T-helper 2 cell treated with Interferon-gamma antibody and Interleukin-4, amounts not matched to agents 5 μg/mL and 100 μg/mL, for 36 hours (primary cell): ENCODE data around the gene VWA8.
"Not testable (repeated sequence)": the region's sequence is repeated elsewhere in the genome, so short reads cannot be mapped to it uniquely, and the experiment has no call there.

Experiments
- DNase-seq: peaks from one replicate; pipeline ENCODE4 v3.0.0; 2021; ENCODE audit warnings: low spot score
- H3K27ac Mint-ChIP-seq: one replicate; pipeline ENCODE4 v1.8.0; 2021; ENCODE audit warnings: mild to moderate bottlenecking, mixed read lengths
- H3K27me3 Mint-ChIP-seq: one replicate; pipeline ENCODE4 v1.8.0; 2021; ENCODE audit warnings: low read depth, mixed read lengths
- H3K36me3 Mint-ChIP-seq: one replicate; pipeline ENCODE4 v1.8.0; 2021; ENCODE audit warnings: low read depth, mixed read lengths
- H3K4me1 Mint-ChIP-seq: one replicate; pipeline ENCODE4 v1.8.0; 2021; ENCODE audit warnings: low read depth, mixed read lengths
- H3K4me3 Mint-ChIP-seq: one replicate; pipeline ENCODE4 v1.8.0; 2022; ENCODE audit warnings: mild to moderate bottlenecking, moderate library complexity, mixed read lengths
- H3K9me3 Mint-ChIP-seq: one replicate; pipeline ENCODE4 v1.8.0; 2021; ENCODE audit warnings: mixed read lengths

The VWA8 gene

GRCh38 chr13:41898411-41898810 is 62.5 kb downstream of the VWA8 start:
- H3K36me3 Mint-ChIP-seq: peaks cover 11% of the 10 kb centered on the region
- DNase-seq, H3K27ac Mint-ChIP-seq, H3K9me3 Mint-ChIP-seq, H3K4me3 Mint-ChIP-seq, H3K4me1 Mint-ChIP-seq, H3K27me3 Mint-ChIP-seq: not testable (repeated sequence)

- no peak overlapping the region for H3K27ac Mint-ChIP-seq
- H3K4me3 Mint-ChIP-seq: no peak overlapping the region
- DNase-seq: no peak
- H3K4me1 Mint-ChIP-seq: peaks cover 4% of the 10 kb centered on the region
- no peaks in the 10 kb centered on the region for H3K9me3 Mint-ChIP-seq
- H3K27me3 Mint-ChIP-seq: no peaks in the 10 kb centered on the region
- H3K36me3 Mint-ChIP-seq: peaks cover 11% of the 10 kb centered on the region
These were observed 63.8 kb downstream of the VWA8 start for GRCh38 chr13:41897126-41897525.

- Mint-ChIP-seq H3K27ac (no peak overlapping the region), H3K36me3 (peaks cover 17% of the 10 kb centered on the region)
These were observed 65.4 kb downstream of the VWA8 start for GRCh38 chr13:41895478-41895877.

GRCh38 chr13:41891119-41891518 is 69.8 kb downstream of the VWA8 start:
- DNase-seq: no peak
- Mint-ChIP-seq H3K36me3 (peaks cover 16% of the 10 kb centered on the region), H3K9me3 (no peaks in the 10 kb centered on the region), H3K4me1 (no peaks in the 10 kb centered on the region), H3K4me3 (no peak overlapping the region), H3K27me3 (no peaks in the 10 kb centered on the region), H3K27ac (no peak overlapping the region)

More at GRCh38 chr13:41895478-41895877, 65.4 kb downstream of the VWA8 start:
- H3K4me3 Mint-ChIP-seq: no peak overlapping the region
- DNase-seq: no peak
- no peaks in the 10 kb centered on the region for H3K27me3 Mint-ChIP-seq
- H3K4me1 Mint-ChIP-seq: no peaks in the 10 kb centered on the region
- H3K9me3 Mint-ChIP-seq: no peaks in the 10 kb centered on the region

GRCh38 chr13:41883147-41883546 is 77.8 kb downstream of the VWA8 start:
- Mint-ChIP-seq H3K27ac (no peak overlapping the region), H3K36me3 (peaks cover 37% of the 10 kb centered on the region), H3K4me1 (no peaks in the 10 kb centered on the region), H3K9me3 (no peaks in the 10 kb centered on the region), H3K27me3 (no peaks in the 10 kb centered on the region), H3K4me3 (no peak overlapping the region)
- no peak for DNase-seq

- H3K27me3 Mint-ChIP-seq, H3K4me1 Mint-ChIP-seq, H3K4me3 Mint-ChIP-seq, DNase-seq, H3K27ac Mint-ChIP-seq, H3K9me3 Mint-ChIP-seq: not testable (repeated sequence)
- H3K36me3 Mint-ChIP-seq: peaks cover 37% of the 10 kb centered on the region
These were observed 79.0 kb downstream of the VWA8 start for GRCh38 chr13:41881890-41882289.

- Mint-ChIP-seq H3K4me3 (no peak overlapping the region), H3K9me3 (no peaks in the 10 kb centered on the region), H3K27ac (no peak overlapping the region), H3K4me1 (no peaks in the 10 kb centered on the region), H3K36me3 (peaks cover 33% of the 10 kb centered on the region), H3K27me3 (no peaks in the 10 kb centered on the region)
- DNase-seq: no peak
These were observed 79.9 kb downstream of the VWA8 start for GRCh38 chr13:41880966-41881365.

- no peaks in the 10 kb centered on the region for H3K9me3 Mint-ChIP-seq
- H3K4me1 Mint-ChIP-seq: peaks cover 2% of the 10 kb centered on the region
- H3K36me3 Mint-ChIP-seq: peaks cover 16% of the 10 kb centered on the region
- H3K27ac Mint-ChIP-seq: no peak overlapping the region
- DNase-seq: no peak
- H3K27me3 Mint-ChIP-seq: no peaks in the 10 kb centered on the region
- H3K4me3 Mint-ChIP-seq: no peak overlapping the region
These were observed 96.3 kb downstream of the VWA8 start for GRCh38 chr13:41864658-41865057.

- peaks cover 17% of the 10 kb centered on the region for H3K36me3 Mint-ChIP-seq
- DNase-seq, H3K4me1 Mint-ChIP-seq, H3K27me3 Mint-ChIP-seq, H3K4me3 Mint-ChIP-seq, H3K27ac Mint-ChIP-seq, H3K9me3 Mint-ChIP-seq: not testable (repeated sequence)
These were observed 98.2 kb downstream of the VWA8 start for GRCh38 chr13:41862659-41863058.

- Mint-ChIP-seq H3K36me3 (peaks cover 21% of the 10 kb centered on the region), H3K27ac (no peak overlapping the region), H3K4me3 (no peak overlapping the region), H3K9me3 (no peaks in the 10 kb centered on the region), H3K4me1 (peaks cover 4% of the 10 kb centered on the region), H3K27me3 (no peaks in the 10 kb centered on the region)
- DNase-seq: no peak
These were observed 101.3 kb downstream of the VWA8 start for GRCh38 chr13:41859565-41859964.

- Mint-ChIP-seq H3K27ac (no peak overlapping the region), H3K27me3 (no peaks in the 10 kb centered on the region), H3K4me1 (peaks cover 4% of the 10 kb centered on the region), H3K4me3 (no peak overlapping the region), H3K36me3 (peaks cover 22% of the 10 kb centered on the region), H3K9me3 (no peaks in the 10 kb centered on the region)
- no peak for DNase-seq
These were observed 102.1 kb downstream of the VWA8 start for GRCh38 chr13:41858780-41859179.

- Mint-ChIP-seq H3K27me3 (no peaks in the 10 kb centered on the region), H3K36me3 (peaks cover 20% of the 10 kb centered on the region)
These were observed 106.2 kb downstream of the VWA8 start for GRCh38 chr13:41854758-41855157.

GRCh38 chr13:41851351-41851750 is 109.6 kb downstream of the VWA8 start:
- peaks cover 23% of the 10 kb centered on the region for H3K36me3 Mint-ChIP-seq
- no peak for DNase-seq
- peaks cover 8% of the 10 kb centered on the region for H3K9me3 Mint-ChIP-seq
- no peaks in the 10 kb centered on the region for H3K4me1 Mint-ChIP-seq
- H3K27me3 Mint-ChIP-seq: no peaks in the 10 kb centered on the region
- H3K27ac Mint-ChIP-seq: no peak overlapping the region
- no peak overlapping the region for H3K4me3 Mint-ChIP-seq

More at GRCh38 chr13:41854758-41855157, 106.2 kb downstream of the VWA8 start:
- Mint-ChIP-seq H3K4me1 (peaks cover 2% of the 10 kb centered on the region), H3K9me3 (peaks cover 8% of the 10 kb centered on the region), H3K27ac (no peak overlapping the region), H3K4me3 (no peak overlapping the region)
- DNase-seq: no peak

GRCh38 chr13:41848435-41849255 is 112.3 kb downstream of the VWA8 start:
- Mint-ChIP-seq H3K27me3 (no peaks in the 10 kb centered on the region), H3K36me3 (peaks cover 15% of the 10 kb centered on the region)
- DNase-seq: no peak

GRCh38 chr13:41847216-41847615 is 113.7 kb downstream of the VWA8 start:
- H3K36me3 Mint-ChIP-seq: peaks cover 5% of the 10 kb centered on the region
- H3K4me3 Mint-ChIP-seq: no peak overlapping the region
- no peak for DNase-seq
- H3K9me3 Mint-ChIP-seq: no peaks in the 10 kb centered on the region
- no peaks in the 10 kb centered on the region for H3K27me3 Mint-ChIP-seq
- H3K27ac Mint-ChIP-seq: no peak overlapping the region
- no peaks in the 10 kb centered on the region for H3K4me1 Mint-ChIP-seq

More at GRCh38 chr13:41848435-41849255, 112.3 kb downstream of the VWA8 start:
- H3K4me3 Mint-ChIP-seq: no peak overlapping the region
- no peaks in the 10 kb centered on the region for H3K4me1 Mint-ChIP-seq
- no peak overlapping the region for H3K27ac Mint-ChIP-seq
- peaks cover 8% of the 10 kb centered on the region for H3K9me3 Mint-ChIP-seq
